NCI-H2107 (cell line): ENCODE data around the gene PIGQ.

Experiments used
- DNase-seq: peaks from one replicate; lab custom pipeline; 2025; lab: John Stamatoyannopoulos, UW

The PIGQ gene

GRCh38 chr16:606656-607307 lies 37.0 kb downstream of the PIGQ start:
- DNase-seq, result no peak

GRCh38 chr16:608019-608418 lies 38.3 kb downstream of the PIGQ start:
- DNase-seq, result no peak

- DNase-seq, result no peak
Observed at GRCh38 chr16:609316-609715, 39.5 kb downstream of the PIGQ start.

GRCh38 chr16:609984-610383 lies 40.2 kb downstream of the PIGQ start:
- no peak for DNase-seq

- no peak for DNase-seq
Observed at GRCh38 chr16:610513-611381, 41.0 kb downstream of the PIGQ start.

GRCh38 chr16:615122-615521 lies 45.4 kb downstream of the PIGQ start:
- no peak for DNase-seq

- no peak for DNase-seq
Observed at GRCh38 chr16:616733-617586, 47.2 kb downstream of the PIGQ start.

GRCh38 chr16:617855-618254 lies 48.1 kb downstream of the PIGQ start:
- no peak for DNase-seq

GRCh38 chr16:619476-620100 lies 49.8 kb downstream of the PIGQ start:
- no peak for DNase-seq

- DNase-seq, result no peak
Observed at GRCh38 chr16:620700-621525, 51.1 kb downstream of the PIGQ start.

- no peak for DNase-seq
Observed at GRCh38 chr16:621526-622105, 51.8 kb downstream of the PIGQ start.

- no peak for DNase-seq
Observed at GRCh38 chr16:622920-623280, 53.1 kb downstream of the PIGQ start.

GRCh38 chr16:624526-625070 lies 54.8 kb downstream of the PIGQ start:
- DNase-seq, result no peak

- no peak for DNase-seq
Observed at GRCh38 chr16:625117-625976, 55.6 kb downstream of the PIGQ start.

GRCh38 chr16:625977-626765 lies 56.4 kb downstream of the PIGQ start:
- DNase-seq, result no peak

- no peak for DNase-seq
Observed at GRCh38 chr16:626787-627453, 57.2 kb downstream of the PIGQ start.

- no peak for DNase-seq
Observed at GRCh38 chr16:627454-628239, 57.9 kb downstream of the PIGQ start.
